ENCODE results near the gene ABHD17A.
A peak's percentile ranks its signal among the peaks of the same experiment; 100 is the strongest.

- TF ChIP-seq POLR2A (IDR thresholded peaks at IDR 0.05) = peak; percentile 40 to 74
- no peak for TF ChIP-seq CTCF (IDR thresholded peaks at IDR 0.05)
Observed at GRCh38 chr19:1905110-1905862, 20.0 kb upstream of the ABHD17A start, which contains the start of the genes ADAT3 and SCAMP4.
